Cerebellar cortex (tissue), 1 donor: ENCODE measurements around the gene KLRC1.
"Not testable (repeated sequence)": the region's sequence is repeated elsewhere in the genome, so short reads cannot be mapped to it uniquely, and the experiment has no call there.

Experiments used
- DNase-seq: peaks from one replicate; pipeline ENCODE4 v3.0.0-alpha.2; 2015; ENCODE audit warnings: low spot score

Gene KLRC1

DNA sequence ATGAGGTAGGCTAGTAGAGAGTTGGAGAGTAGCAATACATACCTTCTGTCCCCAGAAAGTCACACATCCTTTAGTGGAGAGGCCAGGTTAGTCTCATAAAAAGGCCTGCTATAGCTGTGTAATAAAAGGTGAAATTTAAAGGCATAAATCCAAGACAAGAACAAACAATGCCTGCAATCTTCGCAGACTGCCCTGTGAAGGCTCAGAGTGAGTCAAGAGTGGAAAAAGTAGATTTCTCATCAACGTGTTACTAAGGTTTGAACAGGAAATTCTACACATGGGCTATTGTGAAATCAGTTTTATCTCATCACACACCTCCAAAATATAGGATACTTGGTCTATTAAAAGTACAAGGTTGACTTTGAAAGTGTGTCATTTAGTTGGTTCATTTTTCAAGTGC lies at the start of gene KLRC1:
Gene KLRC1 (minus strand): TSS at position 222 of the 400 bp plus-strand sequence. CDS start 2,221 bp downstream, outside the sequence.
- no peak for DNase-seq

DNA sequence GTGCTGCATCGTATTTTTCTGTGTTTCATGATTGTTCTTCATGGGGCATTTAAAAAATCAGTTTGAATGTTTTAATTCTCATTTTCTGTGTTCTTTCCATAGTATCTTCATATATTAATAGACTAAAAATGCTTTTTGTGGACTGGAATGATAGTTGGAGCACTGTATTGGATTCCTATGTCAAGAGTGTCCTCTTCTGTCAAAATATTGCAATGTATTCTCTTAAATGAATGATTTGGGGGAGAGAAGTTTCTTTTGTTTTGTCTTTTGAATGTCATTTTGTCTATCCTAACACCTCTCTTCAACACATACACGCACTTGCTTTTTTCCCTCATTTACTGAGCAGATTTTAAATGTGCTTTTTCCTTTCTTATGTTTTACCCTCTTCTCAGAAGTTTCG lies 47.9 kb upstream of the KLRC1 start:
- DNase-seq, result no peak

- DNase-seq, result no peak
Observed at GRCh38 chr12:10498042-10498441, 44.9 kb upstream of the KLRC1 start.

DNA sequence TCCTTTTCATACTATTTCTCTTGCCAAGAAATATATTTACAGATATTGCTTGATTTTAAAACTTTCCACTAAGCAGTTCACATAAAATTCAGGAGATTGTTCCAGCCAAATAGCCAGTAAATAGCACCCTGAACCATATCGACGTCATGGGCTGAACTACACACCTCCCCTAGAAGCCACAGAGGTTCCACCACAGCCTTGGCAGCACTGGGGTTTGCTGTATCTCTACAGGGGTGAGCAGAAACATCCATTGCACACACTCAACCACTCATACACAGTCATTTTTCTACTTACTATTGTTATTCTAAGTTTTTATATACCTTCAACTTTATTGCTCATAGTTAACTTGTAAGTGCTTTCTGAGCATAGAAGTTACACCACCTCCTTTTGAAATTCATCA lies 44.4 kb upstream of the KLRC1 start:
- DNase-seq, result no peak

GRCh38 chr12:10491766-10492165 lies 38.6 kb upstream of the KLRC1 start:
- DNase-seq, result no peak

DNA sequence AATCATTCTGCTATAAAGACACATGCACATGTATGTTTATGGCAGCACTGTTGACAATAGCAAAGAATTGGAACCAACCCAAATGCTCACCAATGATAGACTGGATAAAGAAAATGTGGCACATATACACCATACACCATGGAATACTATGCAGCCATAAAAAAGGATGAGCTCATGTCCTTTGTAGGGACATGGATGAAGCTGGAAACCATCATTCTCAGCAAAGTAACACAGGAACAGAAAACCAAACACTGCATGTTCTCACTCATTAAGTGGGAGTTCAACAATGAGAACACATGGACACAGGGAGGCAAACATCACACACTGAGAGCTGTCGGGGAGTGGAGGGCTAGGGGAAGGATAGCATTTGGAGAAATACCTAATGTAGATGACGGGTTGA lies 34.2 kb upstream of the KLRC1 start:
- not testable (repeated sequence) for DNase-seq

DNA sequence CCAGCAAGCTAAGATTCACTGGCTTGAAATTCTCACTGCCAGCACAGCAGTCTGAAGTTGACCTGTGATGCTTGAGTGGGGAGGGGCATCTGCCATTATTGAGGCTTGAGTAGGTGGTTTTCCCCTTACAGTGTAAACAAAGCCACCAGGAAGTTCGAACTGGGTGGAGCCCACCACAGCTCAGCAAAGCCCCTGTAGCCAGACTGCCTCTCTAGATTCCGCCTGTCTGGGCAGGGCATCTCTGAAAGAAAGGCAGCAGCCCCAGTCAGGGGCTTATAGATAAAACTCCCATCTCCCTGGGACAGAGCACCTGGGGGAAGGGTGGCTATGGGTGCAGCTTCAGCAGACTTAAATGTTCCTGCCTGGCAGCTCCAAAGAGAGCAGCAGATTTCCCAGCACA lies 28.7 kb upstream of the KLRC1 start:
- not testable (repeated sequence) for DNase-seq

- not testable (repeated sequence) for DNase-seq
Observed at GRCh38 chr12:10472808-10473207, 19.6 kb upstream of the KLRC1 start.

DNA sequence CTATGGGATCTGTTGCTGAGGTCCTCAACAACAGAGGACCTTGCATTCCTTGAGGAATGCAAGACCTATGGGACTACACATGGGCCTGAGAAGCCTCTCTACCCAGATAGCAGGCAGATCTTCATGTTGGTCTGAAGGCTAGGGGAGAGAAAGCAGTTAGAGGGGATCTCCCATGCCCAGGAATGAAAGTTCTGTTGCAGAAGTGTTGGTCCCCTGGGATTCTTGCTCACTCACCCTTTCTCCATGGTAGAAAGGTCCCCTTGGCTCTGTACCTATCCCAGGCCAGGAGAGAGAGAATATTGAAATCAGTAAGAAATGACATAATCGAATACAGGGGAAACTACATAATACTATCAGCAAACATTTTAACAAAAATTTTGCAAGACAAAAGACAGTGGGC lies 16.5 kb upstream of the KLRC1 start:
- DNase-seq, result no peak

- DNase-seq, result no peak
Observed at GRCh38 chr12:10466311-10466710, 13.1 kb upstream of the KLRC1 start.

DNA sequence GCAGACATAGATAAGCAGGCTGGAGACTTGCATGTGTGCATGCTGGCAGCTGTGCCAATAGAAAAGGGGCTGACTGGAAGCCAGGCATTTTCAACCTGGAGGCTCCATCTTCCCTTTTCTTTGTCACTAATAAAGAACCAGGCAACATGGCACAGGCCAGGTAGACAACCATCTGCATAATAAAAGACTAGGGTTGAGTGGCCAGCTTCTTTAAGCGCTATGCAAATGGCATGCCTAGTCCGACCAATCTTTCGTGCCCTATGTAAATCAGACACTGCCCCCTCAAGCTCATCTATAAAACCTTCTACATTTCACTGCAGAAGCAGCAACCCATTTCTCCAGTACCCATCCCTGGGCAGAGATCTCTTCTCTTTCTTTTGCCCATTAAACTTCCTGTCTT lies 4.6 kb upstream of the KLRC1 start:
- no peak for DNase-seq

DNA sequence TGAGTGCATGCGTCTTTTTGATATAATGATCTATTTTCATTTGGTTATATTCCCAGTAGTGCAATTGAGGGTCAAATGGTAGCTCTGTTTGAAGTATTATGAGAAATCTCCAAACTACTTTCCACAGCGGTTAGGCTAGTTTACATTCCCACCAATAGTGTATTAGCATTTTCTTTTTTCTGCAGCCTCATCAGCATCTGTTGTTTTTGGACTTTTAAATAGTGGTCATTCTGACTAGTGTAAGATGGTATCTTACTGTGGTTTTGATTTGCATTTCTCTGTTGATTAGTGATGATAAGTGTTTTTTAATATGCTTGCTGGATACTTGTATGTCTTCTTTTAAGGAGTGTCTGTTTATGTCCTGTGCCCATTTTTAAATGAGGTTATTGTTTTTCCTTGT lies 3.7 kb upstream of the KLRC1 start:
- no peak for DNase-seq

GRCh38 chr12:10455766-10456165 lies 2.6 kb upstream of the KLRC1 start:
- DNase-seq, result no peak

- DNase-seq, result no peak
Observed at GRCh38 chr12:10454531-10454930, 1.4 kb upstream of the KLRC1 start.

DNA sequence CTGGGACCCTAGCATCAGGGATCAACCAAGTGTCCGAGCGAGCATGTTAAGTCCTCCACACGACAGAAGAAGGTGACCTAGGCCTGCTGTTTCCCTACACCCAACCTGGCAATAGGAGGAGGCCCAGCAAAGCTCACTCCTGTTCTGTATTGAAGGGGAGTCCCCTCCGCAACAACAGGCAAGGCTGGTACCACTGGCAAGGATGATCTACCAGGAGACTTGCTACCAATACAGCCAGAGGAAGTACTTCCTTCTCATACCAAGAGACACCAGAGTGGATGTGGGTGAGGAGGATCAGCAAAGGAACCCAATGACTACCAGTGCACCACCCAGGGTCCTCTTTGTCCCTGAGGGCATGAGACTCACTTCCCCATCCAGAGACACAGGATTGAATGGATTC lies 4.9 kb downstream of the KLRC1 start:
- no peak for DNase-seq

GRCh38 chr12:10446052-10446451 lies 7.1 kb downstream of the KLRC1 start:
- not testable (repeated sequence) for DNase-seq

DNA sequence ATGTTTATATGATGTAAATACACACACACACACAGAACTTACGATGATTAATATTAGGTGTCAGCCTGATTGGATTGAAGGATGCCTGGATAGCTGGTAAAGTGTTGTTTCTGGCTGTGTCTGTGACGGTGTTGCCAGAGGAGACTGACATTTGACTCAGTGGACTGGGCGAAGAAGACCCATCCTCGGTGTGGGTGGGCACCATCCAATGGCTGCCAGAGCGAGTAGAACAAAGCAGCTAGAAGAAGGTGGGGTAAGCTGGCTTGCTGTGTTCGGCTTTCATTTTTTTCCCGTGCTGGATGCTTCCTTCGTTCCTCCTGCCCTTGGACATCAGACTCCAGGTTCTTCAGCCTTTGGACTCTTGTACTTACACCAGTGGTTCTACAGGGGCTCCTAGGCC lies 12.0 kb downstream of the KLRC1 start:
- DNase-seq, result not testable (repeated sequence)

DNA sequence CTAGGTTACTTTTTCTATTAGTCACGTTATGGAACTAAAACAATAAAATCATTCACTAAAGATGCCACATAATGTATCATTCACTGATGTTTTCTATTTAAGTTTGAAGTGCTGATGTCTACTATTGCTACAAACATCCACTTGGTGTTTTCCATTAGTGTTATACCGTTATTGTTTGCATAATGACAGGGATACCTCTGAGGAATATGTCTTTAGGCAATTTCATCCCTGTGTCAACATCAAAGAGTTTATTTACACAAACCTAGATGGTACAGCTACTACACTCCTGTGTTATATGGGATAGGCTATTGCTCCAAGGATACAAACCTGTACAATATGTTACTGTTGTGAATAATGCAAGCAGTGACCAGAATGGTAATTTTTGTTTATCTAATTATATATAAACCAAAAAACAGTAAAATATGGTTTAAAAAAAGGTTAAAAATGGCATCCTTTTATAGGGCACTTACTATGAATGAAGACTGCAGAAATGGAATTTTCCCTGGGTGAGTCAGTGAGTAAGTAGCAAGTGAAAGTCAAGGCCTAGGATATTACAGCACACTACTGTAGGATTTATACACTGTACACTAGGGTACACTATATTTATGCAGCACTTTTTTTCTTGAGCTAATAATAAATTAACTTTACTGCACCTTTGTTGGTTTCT lies 13.4 kb downstream of the KLRC1 start:
- DNase-seq, result not testable (repeated sequence)

DNA sequence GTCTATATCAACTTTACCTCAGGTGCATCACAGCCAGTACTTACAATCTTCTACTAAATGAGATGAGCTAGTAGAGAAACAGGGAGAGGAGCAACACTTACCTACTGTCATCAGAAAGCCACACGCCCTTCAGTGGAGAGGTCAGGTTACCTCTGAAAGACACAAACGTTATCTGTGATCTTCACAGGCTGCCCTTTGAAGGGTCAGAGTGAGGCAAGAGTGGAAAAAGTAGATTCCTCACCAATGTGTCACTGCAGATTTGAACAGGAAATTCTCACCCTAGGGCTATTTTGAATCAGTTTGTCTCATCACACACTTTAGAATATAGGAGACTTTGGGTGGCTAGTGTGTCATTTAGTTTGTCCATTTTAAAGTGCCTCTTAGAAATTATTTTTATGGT lies 15.6 kb downstream of the KLRC1 start:
- not testable (repeated sequence) for DNase-seq

- not testable (repeated sequence) for DNase-seq
Observed at GRCh38 chr12:10435816-10436215, 17.4 kb downstream of the KLRC1 start, which contains the start of gene KLRC2. Gene KLRC2, minus strand, starts transcription at chr12:10436010. Its CDS starts 24 bp downstream, at chr12:10435986.

DNA sequence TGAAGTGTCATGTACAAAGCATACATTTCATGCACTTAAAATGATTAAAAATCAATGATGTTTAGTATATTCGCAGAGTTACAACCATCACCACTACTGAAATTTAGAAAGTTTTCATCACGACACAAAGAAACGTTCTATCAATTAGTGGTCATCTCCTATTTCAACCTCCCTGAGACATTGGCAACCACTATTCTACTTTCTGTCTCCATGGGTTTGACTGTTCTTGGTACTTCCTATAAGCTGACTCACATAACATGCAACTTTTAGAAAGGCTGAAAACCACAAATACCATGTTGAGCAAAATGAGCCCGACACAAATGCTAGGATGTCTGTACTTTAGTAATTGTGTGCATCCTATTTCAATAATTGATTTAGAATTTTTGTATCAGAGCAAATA lies 22.6 kb downstream of the KLRC1 start:
- DNase-seq, result not testable (repeated sequence)

DNA sequence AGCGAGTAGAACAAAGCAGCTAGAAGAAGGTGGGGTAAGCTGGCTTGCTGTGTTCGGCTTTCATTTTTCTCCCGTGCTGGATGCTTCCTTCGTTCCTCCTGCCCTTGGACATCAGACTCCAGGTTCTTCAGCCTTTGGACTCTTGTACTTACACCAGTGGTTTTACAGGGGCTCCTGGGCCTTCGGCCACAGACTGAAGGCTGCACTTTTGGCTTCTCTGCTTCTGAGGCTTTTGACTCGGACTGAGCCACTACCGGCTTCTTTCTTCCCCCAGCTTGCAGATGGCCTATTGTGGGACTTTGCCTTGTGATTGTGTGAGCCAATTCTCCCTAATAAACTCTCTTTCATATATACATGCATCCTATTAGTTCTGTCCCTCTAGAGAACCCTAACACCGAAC lies 27.2 kb downstream of the KLRC1 start:
- DNase-seq, result not testable (repeated sequence)

- not testable (repeated sequence) for DNase-seq
Observed at GRCh38 chr12:10424260-10424899, 28.8 kb downstream of the KLRC1 start.

- DNase-seq, result not testable (repeated sequence)
Observed at GRCh38 chr12:10422159-10422558, 31.0 kb downstream of the KLRC1 start.
